ENCODE results near the gene PRICKLE1.

DNA sequence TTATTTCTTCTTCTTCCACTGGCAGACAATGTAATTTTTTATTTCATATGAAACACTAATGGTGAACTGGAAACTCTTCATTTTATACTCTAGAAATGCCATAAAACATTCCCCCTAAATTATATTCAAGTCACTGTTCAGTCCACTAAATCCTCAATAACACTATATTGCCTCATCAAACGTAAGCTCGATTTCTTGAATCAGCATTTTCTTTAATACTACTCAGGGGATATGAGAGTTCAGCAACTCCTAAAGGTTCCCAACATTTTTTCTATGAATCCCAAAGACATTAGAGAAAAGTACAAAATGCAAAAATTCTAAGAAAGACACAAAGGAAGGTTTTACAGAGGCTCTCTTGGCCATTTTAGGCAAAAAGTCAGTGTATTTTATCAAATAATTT, 59.3 kb downstream of the PRICKLE1 start:
- TF ChIP-seq, protein P1, sequence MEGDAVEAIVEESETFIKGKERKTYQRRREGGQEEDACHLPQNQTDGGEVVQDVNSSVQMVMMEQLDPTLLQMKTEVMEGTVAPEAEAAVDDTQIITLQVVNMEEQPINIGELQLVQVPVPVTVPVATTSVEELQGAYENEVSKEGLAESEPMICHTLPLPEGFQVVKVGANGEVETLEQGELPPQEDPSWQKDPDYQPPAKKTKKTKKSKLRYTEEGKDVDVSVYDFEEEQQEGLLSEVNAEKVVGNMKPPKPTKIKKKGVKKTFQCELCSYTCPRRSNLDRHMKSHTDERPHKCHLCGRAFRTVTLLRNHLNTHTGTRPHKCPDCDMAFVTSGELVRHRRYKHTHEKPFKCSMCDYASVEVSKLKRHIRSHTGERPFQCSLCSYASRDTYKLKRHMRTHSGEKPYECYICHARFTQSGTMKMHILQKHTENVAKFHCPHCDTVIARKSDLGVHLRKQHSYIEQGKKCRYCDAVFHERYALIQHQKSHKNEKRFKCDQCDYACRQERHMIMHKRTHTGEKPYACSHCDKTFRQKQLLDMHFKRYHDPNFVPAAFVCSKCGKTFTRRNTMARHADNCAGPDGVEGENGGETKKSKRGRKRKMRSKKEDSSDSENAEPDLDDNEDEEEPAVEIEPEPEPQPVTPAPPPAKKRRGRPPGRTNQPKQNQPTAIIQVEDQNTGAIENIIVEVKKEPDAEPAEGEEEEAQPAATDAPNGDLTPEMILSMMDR (IDR thresholded peaks at IDR 0.05; ENCODE audit: extremely low read depth in 1 of 2, insufficient read depth in 1 of 2, low read depth in 1 of 2, low read length in 2 of 2) = no peak
- TF ChIP-seq POLR2A (IDR thresholded peaks at IDR 0.05; ENCODE audit: low read depth, low read length) (no peak), POLR2AphosphoS5 (IDR thresholded peaks at IDR 0.05; ENCODE audit: insufficient read depth, low read depth, low read length) (no peak), MYC (IDR thresholded peaks at IDR 0.05; ENCODE audit: low read depth, low read length) (no peak)
- TF ChIP-seq, protein P2, sequence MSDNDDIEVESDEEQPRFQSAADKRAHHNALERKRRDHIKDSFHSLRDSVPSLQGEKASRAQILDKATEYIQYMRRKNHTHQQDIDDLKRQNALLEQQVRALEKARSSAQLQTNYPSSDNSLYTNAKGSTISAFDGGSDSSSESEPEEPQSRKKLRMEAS (IDR thresholded peaks at IDR 0.05; ENCODE audit: insufficient read depth, insufficient read length) = no peak

Measured in endothelial cell of umbilical vein (primary cell).